Activated CD4-positive, alpha-beta memory T cell treated with anti-CD3 and anti-CD28 coated beads for 36 hours (primary cell): ENCODE results near the gene ZNF326. TPM values are rescaled to one million over a fixed set of nuclear protein-coding genes. Genes with fewer than 3 reads are reported as not detected.

Source experiments
- CTCF ChIA-PET: fragments of 350-600 bp; sonication (Branson Sonifier 250); formaldehyde crosslinking; loops from one replicate; lab custom pipeline; 2021; ENCODE audit warnings: antibody characterized with exemption, inconsistent platforms; lab: Charles Lee
- POLR2A ChIA-PET: fragments of 350-600 bp; sonication (Branson Sonifier 250); formaldehyde crosslinking; loops from one replicate; lab custom pipeline; 2021; ENCODE audit warnings: antibody characterized with exemption; lab: Charles Lee
- DNase-seq: peaks from one replicate; pipeline ENCODE4 v3.0.0-alpha.2; 2020
- H3K27ac Mint-ChIP-seq: one replicate; pipeline ENCODE4 v1.8.0; 2021; ENCODE audit warnings: mixed read lengths
- H3K27me3 Mint-ChIP-seq: one replicate; pipeline ENCODE4 v1.8.0; 2021; ENCODE audit warnings: mixed read lengths
- H3K36me3 Mint-ChIP-seq: one replicate; pipeline ENCODE4 v1.8.0; 2021; ENCODE audit warnings: mixed read lengths
- H3K4me1 Mint-ChIP-seq: one replicate; pipeline ENCODE4 v1.8.0; 2021; ENCODE audit warnings: low read depth, mixed read lengths
- H3K4me3 Mint-ChIP-seq: one replicate; pipeline ENCODE4 v1.8.0; 2021; ENCODE audit warnings: mild to moderate bottlenecking, mixed read lengths
- H3K9me3 Mint-ChIP-seq: one replicate; pipeline ENCODE4 v1.8.0; 2021; ENCODE audit warnings: mixed read lengths
- intact Hi-C: fragments of 100-400 bp; cut with micrococcal nuclease; formaldehyde crosslinking; loops from one replicate; pipeline ENCODE4 v1.15.1; 2023
- total RNA-seq, 2 experiments: library from RNA; stranded (reverse); gene quantifications; one replicate each; pipeline ENCODE4 v1.2.3, GENCODE V29; 2021

The ZNF326 gene
- total RNA-seq, 2 experiments from 2014 or later: 17.2 to 17.3 TPM

DNA sequence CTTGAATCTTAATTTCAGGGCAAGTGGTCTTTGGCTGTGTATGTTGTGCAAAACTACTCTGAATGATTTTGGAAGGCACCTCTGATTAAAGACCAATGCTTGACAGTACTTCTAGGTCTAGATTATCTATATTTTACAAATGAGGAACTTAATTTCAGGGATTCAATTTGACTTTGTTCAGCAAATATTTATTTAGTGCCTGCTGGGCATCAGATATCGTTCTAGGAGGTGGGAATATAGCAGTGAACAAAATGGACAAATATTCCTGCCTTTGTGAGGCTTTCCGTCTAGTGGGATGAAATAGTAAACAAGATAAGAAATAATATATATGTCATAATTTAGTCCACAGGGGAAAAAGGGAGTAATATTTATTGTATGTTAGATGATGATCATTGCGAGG is 4.7 kb downstream of the ZNF326 start:
- peaks cover 13% of the 10 kb centered on the region for H3K36me3 Mint-ChIP-seq

DNA sequence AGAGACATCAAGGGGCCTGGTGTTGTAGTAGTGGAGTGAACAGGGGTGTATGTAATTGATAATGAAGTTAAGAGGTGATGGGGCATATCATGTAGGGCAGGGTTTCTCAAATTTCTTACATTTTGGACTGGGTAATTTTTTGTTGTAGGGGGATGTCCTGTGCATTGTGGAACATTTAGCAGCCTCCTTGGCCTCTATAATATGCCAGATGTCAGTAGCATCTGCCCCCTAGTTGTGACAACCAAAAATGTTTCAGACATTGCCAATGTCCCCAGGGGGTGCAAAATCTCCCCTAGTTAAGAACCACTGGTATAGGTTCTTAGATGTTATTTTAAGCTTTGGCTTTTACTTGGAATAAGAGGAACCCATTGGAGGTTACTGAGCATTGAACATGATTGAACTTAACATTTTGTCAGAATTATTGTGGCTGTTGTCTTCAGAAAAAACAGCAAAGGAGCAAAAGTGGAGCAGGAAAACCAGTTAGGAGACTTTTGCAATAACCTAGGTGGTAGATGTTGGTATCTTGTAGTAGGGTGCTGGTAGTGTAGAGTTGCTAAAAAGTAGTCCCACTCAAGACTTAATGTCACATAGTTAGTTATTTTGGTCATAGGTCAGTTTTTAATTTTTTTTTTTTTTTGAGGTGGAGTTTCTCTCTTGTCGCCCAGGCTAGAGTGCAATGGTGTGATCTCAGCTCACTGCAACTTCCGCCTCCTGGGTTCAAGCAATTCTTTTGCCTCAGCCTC is 6.2 kb downstream of the ZNF326 start:
- Mint-ChIP-seq H3K9me3 (no peaks in the 10 kb centered on the region), H3K27me3 (no peaks in the 10 kb centered on the region), H3K27ac (no peak overlapping the region), H3K36me3 (peaks cover 15% of the 10 kb centered on the region), H3K4me1 (peaks cover 43% of the 10 kb centered on the region), H3K4me3 (no peak overlapping the region)
- intact Hi-C loops: no loop called here
- ChIA-PET CTCF (interaction anchor here (0.6 kb wide), 1 partner anchor 145 kb away, joined by 3 read pairs; no protein-coding TSS in a partner anchor), POLR2A (no interaction called here)
- DNase-seq: no peak

More for the DNA sequence above, 4.7 kb downstream of the ZNF326 start:
- intact Hi-C loops: loop anchor here (5.0 to 10.0 kb wide), 3 partner anchors 395 to 1315 kb away; partner anchors contain the start of gene PKN2
- DNase-seq: no peak
- Mint-ChIP-seq H3K4me1 (peaks cover 50% of the 10 kb centered on the region), H3K4me3 (no peak overlapping the region), H3K27me3 (no peaks in the 10 kb centered on the region), H3K27ac (no peak overlapping the region), H3K9me3 (no peaks in the 10 kb centered on the region)
- ChIA-PET CTCF (no interaction called here), POLR2A (no interaction called here)

DNA sequence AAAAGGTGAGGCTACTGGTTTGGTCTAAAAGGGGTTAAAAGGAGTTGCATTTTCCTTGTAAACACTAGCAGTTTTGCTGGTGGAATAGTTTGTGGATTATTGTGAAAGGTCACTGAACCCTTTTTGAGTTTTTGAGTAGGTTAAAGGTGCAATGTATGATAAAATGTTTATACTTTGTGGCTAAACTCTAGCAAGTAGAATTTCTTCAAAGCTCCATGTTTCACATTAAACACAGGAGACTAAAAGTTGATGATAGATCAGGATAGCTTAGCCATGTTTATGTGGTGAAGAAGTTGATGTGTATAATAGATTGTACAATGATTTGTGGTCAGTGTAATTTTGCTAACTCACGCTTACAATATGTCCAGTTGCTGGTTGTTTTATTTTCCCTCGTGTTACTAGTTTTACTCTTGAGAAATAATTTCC is 13.1 kb downstream of the ZNF326 start:
- CTCF ChIA-PET: no interaction called here
- no peaks in the 10 kb centered on the region for H3K27me3 Mint-ChIP-seq
- DNase-seq: no peak
- peaks cover 15% of the 10 kb centered on the region for H3K4me1 Mint-ChIP-seq
- no peak overlapping the region for H3K27ac Mint-ChIP-seq
- intact Hi-C loops: no loop called here
- peaks cover 29% of the 10 kb centered on the region for H3K36me3 Mint-ChIP-seq
- H3K9me3 Mint-ChIP-seq: no peaks in the 10 kb centered on the region
- no peak overlapping the region for H3K4me3 Mint-ChIP-seq
- POLR2A ChIA-PET: no interaction called here

DNA sequence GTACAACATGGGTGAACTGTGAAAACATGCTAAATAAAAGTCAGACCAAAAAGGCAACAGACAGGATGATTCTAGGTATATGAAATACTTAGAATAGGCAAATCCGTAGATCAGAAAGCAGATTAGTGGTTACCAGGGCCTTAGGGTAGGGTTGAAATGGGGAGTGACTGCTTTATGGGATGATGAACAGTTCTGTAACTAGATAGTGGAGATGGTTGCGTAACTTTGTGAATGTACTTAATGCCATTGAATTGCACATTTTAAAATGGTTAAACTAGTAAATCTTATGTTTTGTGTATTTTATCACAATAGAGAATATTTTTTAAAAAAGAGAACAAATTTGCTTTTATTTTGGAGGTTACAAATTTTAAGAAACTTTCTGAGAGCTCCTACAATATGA is 17.4 kb downstream of the ZNF326 start:
- H3K36me3 Mint-ChIP-seq: peaks cover 38% of the 10 kb centered on the region
- POLR2A ChIA-PET: no interaction called here
- H3K9me3 Mint-ChIP-seq: no peaks in the 10 kb centered on the region
- H3K4me3 Mint-ChIP-seq: no peak overlapping the region
- peaks cover 7% of the 10 kb centered on the region for H3K4me1 Mint-ChIP-seq
- no peak for DNase-seq
- no peak overlapping the region for H3K27ac Mint-ChIP-seq
- no peaks in the 10 kb centered on the region for H3K27me3 Mint-ChIP-seq
- CTCF ChIA-PET: no interaction called here
- intact Hi-C loops: no loop called here

DNA sequence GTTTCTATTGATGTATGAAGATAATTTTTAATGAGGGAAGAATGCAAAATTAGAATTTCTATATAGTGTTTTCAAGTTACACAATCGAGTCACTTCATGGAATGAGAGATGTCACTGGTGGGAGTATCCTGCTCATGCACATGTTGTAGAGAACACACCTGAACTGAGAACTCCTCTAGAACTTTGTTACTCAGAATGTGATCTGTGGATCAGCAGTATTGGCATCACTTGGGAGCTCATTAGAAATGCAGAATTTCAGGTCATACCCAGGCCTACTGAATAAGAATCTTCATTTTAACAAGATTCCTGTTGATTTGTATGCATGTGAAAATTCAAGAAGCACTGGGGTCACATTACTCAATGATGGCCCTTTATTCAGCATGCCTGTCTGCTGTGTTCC is 28.8 kb downstream of the ZNF326 start:
- ChIA-PET CTCF (no interaction called here), POLR2A (no interaction called here)
- no peak for DNase-seq
- intact Hi-C loops: no loop called here
- Mint-ChIP-seq H3K9me3 (peaks cover 16% of the 10 kb centered on the region), H3K27ac (no peak overlapping the region), H3K27me3 (no peaks in the 10 kb centered on the region), H3K4me3 (no peak overlapping the region), H3K36me3 (peaks cover 73% of the 10 kb centered on the region), H3K4me1 (no peaks in the 10 kb centered on the region)

DNA sequence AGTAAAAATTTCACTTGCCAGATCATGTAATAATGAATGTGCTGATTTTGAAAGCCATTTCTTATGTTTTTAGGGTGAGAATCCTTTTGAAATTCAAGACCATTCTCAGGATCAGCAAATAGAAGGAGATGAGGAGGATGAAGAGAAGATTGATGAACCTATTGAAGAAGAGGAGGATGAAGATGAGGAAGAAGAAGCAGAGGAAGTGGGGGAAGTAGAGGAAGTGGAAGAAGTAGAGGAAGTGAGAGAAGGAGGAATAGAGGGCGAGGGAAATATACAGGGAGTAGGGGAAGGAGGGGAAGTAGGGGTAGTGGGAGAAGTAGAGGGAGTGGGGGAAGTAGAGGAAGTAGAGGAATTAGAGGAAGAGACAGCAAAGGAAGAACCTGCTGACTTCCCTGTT is 32.4 kb downstream of the ZNF326 start:
- no peaks in the 10 kb centered on the region for H3K27me3 Mint-ChIP-seq
- DNase-seq: no peak
- intact Hi-C loops: no loop called here
- H3K27ac Mint-ChIP-seq: no peak overlapping the region
- peaks cover 16% of the 10 kb centered on the region for H3K9me3 Mint-ChIP-seq
- H3K4me1 Mint-ChIP-seq: no peaks in the 10 kb centered on the region
- peaks cover 56% of the 10 kb centered on the region for H3K36me3 Mint-ChIP-seq
- H3K4me3 Mint-ChIP-seq: no peak overlapping the region
- POLR2A ChIA-PET: no interaction called here
- CTCF ChIA-PET: no interaction called here

DNA sequence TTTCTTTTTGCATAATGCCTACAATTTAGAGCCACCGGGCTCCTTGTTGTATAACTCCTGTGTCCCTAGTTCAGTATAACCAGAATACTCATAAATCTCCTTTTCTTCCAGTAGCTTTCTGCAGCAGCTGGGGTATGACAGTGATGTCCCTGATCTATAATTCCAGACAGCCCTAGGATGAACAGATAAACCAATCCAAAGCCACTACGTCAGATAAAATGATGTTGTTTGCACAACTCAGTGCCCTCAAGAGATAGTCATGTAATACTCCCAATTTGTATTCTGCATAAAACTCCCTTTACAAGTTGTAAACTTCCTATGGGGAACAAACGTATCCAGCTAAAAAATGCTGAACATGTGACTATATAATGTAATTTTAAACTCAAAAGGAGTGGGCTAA is 44.7 kb downstream of the ZNF326 start:
- Mint-ChIP-seq H3K27me3 (no peaks in the 10 kb centered on the region), H3K4me3 (no peak overlapping the region), H3K4me1 (no peaks in the 10 kb centered on the region), H3K9me3 (no peaks in the 10 kb centered on the region), H3K27ac (no peak overlapping the region), H3K36me3 (no peaks in the 10 kb centered on the region)
- no peak for DNase-seq
- CTCF ChIA-PET: interaction anchor here (0.5 kb wide), 1 partner anchor 259 kb away, joined by 3 read pairs; no protein-coding TSS in a partner anchor
- intact Hi-C loops: no loop called here
- POLR2A ChIA-PET: no interaction called here

DNA sequence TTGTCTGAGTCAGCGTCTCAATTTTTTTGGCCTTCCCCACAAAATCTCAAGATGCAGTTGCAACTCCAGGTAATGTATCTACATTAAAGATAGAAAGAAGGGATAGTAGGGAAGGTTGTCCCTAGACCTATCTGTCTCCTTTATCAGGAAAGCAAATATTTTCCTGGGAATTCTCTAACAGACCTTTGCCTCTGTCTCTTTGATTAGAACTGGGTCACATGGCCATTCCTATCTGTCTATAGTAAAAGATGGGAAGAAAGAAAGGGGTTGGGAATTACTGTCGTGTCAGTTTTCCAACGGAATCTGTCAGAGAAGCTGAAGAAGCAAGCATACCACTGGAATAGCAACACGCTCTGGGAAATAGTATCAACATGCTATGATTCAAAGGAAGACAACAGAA is 48.7 kb downstream of the ZNF326 start:
- intact Hi-C loops: no loop called here
- Mint-ChIP-seq H3K4me3 (no peak overlapping the region), H3K9me3 (no peaks in the 10 kb centered on the region), H3K36me3 (no peaks in the 10 kb centered on the region), H3K27me3 (peaks cover 4% of the 10 kb centered on the region), H3K27ac (no peak overlapping the region), H3K4me1 (no peaks in the 10 kb centered on the region)
- ChIA-PET POLR2A (no interaction called here), CTCF (no interaction called here)
- DNase-seq: no peak

DNA sequence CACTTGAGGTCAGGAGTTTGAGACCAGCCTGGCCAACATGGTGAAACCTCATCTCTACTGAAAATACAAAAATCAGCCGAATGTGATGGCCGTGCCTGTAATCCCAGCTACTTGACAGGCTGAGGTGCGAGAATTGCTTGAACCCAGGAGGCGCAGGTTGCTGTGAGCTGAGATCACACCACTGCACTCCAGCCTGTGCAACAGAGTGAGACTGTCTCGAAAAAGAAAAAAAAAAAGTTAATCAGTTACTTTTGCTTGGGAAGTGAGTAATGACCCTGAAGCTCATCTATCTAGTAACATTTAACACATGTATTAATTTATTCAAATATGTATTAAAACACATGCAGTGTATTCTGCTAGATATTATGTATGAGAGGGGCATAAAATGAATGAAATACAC is 49.4 kb downstream of the ZNF326 start:
- no peaks in the 10 kb centered on the region for H3K4me1 Mint-ChIP-seq
- no peaks in the 10 kb centered on the region for H3K9me3 Mint-ChIP-seq
- POLR2A ChIA-PET: no interaction called here
- no peaks in the 10 kb centered on the region for H3K36me3 Mint-ChIP-seq
- no peak for DNase-seq
- CTCF ChIA-PET: interaction anchor here (0.6 kb wide), 2 partner anchors 23 to 31 kb away, joined by 3 to 4 read pairs; no protein-coding TSS in a partner anchor
- peaks cover 4% of the 10 kb centered on the region for H3K27me3 Mint-ChIP-seq
- intact Hi-C loops: no loop called here
- H3K27ac Mint-ChIP-seq: no peak overlapping the region
- no peak overlapping the region for H3K4me3 Mint-ChIP-seq

DNA sequence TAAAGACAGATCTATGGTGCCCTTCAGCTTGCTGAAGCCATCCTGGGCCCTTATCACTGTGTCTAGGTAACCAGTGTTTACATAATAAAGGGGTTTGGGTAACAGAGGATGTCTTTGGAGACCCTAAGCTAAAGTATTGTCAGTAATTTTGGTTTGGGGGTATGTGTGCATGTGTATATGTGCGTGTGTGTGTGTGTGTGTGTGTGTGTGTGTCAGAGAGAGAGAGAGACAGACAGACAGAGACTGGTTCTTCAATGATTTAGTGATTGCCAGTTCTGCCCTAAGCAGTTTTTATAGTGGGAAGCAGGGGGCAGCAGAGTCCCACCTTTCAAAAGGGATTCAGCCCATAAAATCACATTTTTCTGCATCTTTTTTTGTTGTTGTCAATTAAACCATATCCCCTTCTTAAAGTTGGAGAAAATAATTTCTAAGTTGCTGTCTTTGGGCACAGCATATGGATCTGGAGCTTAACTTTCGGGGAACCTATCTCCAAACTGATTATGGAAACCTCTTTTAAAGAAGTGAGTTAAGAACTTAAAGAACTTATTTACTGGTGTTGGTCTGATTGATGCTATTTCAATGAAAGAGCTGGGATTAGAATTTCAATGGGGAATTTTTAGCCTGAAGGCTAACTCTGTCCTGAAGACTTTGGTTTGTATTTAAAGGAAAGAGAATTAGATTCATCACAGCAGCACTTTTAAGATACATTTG is 51.1 kb downstream of the ZNF326 start:
- Mint-ChIP-seq H3K9me3 (no peaks in the 10 kb centered on the region), H3K4me1 (no peaks in the 10 kb centered on the region), H3K4me3 (no peak overlapping the region), H3K27ac (no peak overlapping the region), H3K27me3 (peaks cover 4% of the 10 kb centered on the region), H3K36me3 (no peaks in the 10 kb centered on the region)
- POLR2A ChIA-PET: no interaction called here
- CTCF ChIA-PET: interaction anchor here (1.1 to 1.5 kb wide), 2 partner anchors 14 to 137 kb away, joined by 3 read pairs; no protein-coding TSS in a partner anchor
- DNase-seq: peak; percentile 25
- intact Hi-C loops: no loop called here

DNA sequence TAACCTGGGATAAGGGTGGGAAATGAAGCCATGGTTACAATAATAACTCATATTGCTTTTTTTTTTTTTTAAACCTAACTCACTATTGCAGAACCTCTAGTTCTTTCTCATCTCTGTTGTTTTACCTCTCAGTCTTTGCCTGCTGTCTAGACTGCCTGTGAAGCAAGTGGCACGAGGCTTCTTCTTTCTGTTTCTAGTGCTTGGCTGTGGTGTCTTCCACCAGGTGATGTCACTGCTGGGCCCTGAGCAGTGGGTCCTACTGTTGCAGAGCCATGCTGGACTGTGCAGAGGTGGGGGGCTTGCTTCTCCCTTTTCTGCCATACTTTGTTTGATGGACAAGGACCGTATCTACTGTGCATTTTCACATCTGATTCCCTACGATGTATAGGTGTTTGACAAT is 51.7 kb downstream of the ZNF326 start:
- intact Hi-C loops: no loop called here
- Mint-ChIP-seq H3K36me3 (no peaks in the 10 kb centered on the region), H3K4me1 (no peaks in the 10 kb centered on the region), H3K27me3 (peaks cover 6% of the 10 kb centered on the region), H3K9me3 (no peaks in the 10 kb centered on the region), H3K4me3 (no peak overlapping the region), H3K27ac (no peak overlapping the region)
- ChIA-PET CTCF (interaction anchor here (1.5 kb wide), 1 partner anchor 14 kb away, joined by 3 read pairs; no protein-coding TSS in a partner anchor), POLR2A (no interaction called here)
- no peak for DNase-seq

DNA sequence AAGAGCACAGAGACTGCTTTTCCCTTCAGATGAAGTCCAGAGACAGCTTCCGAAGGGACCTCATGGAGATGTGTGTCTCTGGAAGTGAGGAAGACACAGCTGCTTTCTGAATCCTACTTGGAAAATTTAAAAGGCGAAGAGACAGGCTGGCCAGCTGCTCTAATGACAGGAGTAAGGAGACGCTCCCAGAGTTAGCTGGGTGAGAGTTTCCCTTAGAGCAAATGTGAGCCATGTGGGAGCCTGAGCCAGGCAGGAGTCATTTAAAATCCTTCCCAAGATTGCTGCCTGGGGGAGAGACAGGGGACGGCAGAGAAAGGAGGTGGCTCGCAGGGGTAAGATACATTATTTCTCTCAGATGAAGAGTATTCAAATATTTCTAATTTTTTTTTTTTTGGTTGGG is 53.1 kb downstream of the ZNF326 start:
- Mint-ChIP-seq H3K27ac (no peak overlapping the region), H3K4me1 (no peaks in the 10 kb centered on the region), H3K4me3 (no peak overlapping the region), H3K27me3 (peaks cover 7% of the 10 kb centered on the region), H3K9me3 (no peaks in the 10 kb centered on the region), H3K36me3 (no peaks in the 10 kb centered on the region)
- intact Hi-C loops: no loop called here
- POLR2A ChIA-PET: no interaction called here
- no peak for DNase-seq
- CTCF ChIA-PET: no interaction called here
